Activated CD8-positive, alpha-beta T cell treated with anti-CD3 and anti-CD28 coated beads for 36 hours (primary cell): ENCODE data around the gene ACVRL1. TPM values are rescaled to one million over a fixed set of nuclear protein-coding genes. Genes with fewer than 3 reads are reported as not detected.
A peak's percentile ranks its signal among the peaks of the same experiment; 100 is the strongest.

Source experiments
- ATAC-seq: fragments of 200-7000 bp; cut with Tn5 transposase; one replicate; pipeline ENCODE4 v1.10.0; 2021; ENCODE audit warnings: mild to moderate bottlenecking, moderate library complexity
- CTCF ChIA-PET: fragments of 350-600 bp; sonication (Branson Sonifier 250); formaldehyde crosslinking; loops from one replicate; lab custom pipeline; 2021; ENCODE audit warnings: antibody characterized with exemption; lab: Charles Lee
- POLR2A ChIA-PET: fragments of 350-600 bp; sonication (Branson Sonifier 250); formaldehyde crosslinking; loops from one replicate; lab custom pipeline; 2021; ENCODE audit warnings: antibody characterized with exemption; lab: Charles Lee
- DNase-seq: peaks from one replicate; pipeline ENCODE4 v3.0.0-alpha.2; 2020
- H3K27ac Mint-ChIP-seq: one replicate; pipeline ENCODE4 v1.8.0; 2021; ENCODE audit warnings: mild to moderate bottlenecking, mixed read lengths
- H3K27me3 Mint-ChIP-seq: one replicate; pipeline ENCODE4 v1.8.0; 2021; ENCODE audit warnings: mixed read lengths
- H3K36me3 Mint-ChIP-seq: one replicate; pipeline ENCODE4 v1.8.0; 2021; ENCODE audit warnings: low read depth, mixed read lengths
- H3K4me1 Mint-ChIP-seq: one replicate; pipeline ENCODE4 v1.8.0; 2021; ENCODE audit warnings: low read depth, mixed read lengths
- H3K4me3 Mint-ChIP-seq: one replicate; pipeline ENCODE4 v1.8.0; 2021; ENCODE audit warnings: mild to moderate bottlenecking, moderate library complexity, mixed read lengths
- H3K9me3 Mint-ChIP-seq: one replicate; pipeline ENCODE4 v1.8.0; 2021; ENCODE audit warnings: mixed read lengths
- CTCF ChIP-seq: fragments of 200-600 bp; IDR thresholded peaks from one replicate; pipeline ENCODE4 v1.8.0; 2022; ENCODE audit warnings: antibody characterized with exemption, mild to moderate bottlenecking
- intact Hi-C: fragments of 100-400 bp; cut with micrococcal nuclease; formaldehyde crosslinking; loops from one replicate; pipeline ENCODE4 v1.10.0; 2022
- total RNA-seq, 2 experiments: library from RNA; stranded (reverse); gene quantifications; one replicate each; pipeline ENCODE4 v1.2.3, GENCODE V29; 2021

Gene ACVRL1
- total RNA-seq, 2 experiments from 2014 or later = not detected

GRCh38 chr12:51887476-51888315 is 19.6 kb upstream of the ACVRL1 start, which contains the start of gene ANKRD33:
ANKRD33 (plus strand) TSS chr12:51888103; CDS start chr12:51888187, 84 bp downstream.
- H3K9me3 Mint-ChIP-seq = peaks cover 7% of the 10 kb centered on the region
- H3K4me1 Mint-ChIP-seq = peaks cover 15% of the 10 kb centered on the region
- ATAC-seq = peak; percentile 46
- no peak within 1 kb of the TSS for H3K4me3 Mint-ChIP-seq
- no peak within 1 kb of the TSS for H3K27ac Mint-ChIP-seq
- peaks cover 1% of the 10 kb centered on the region for H3K27me3 Mint-ChIP-seq
- H3K36me3 Mint-ChIP-seq = no peaks in the 10 kb centered on the region
- DNase-seq = peak; percentile 46
- no peak for TF ChIP-seq CTCF
- intact Hi-C loops = no loop called here
- ChIA-PET POLR2A (interaction anchor here (2.0 kb wide), 1 partner anchor 67 kb away, joined by 7 read pairs; no protein-coding TSS in a partner anchor), CTCF (no interaction called here)

- ChIA-PET CTCF (interaction anchor here (1.2 to 2.7 kb wide), 2 partner anchors 35 to 37 kb away, joined by 5 to 9 read pairs; no protein-coding TSS in a partner anchor), POLR2A (no interaction called here)
- TF ChIP-seq CTCF = no peak
- Mint-ChIP-seq H3K27me3 (peaks cover 1% of the 10 kb centered on the region), H3K4me1 (peaks cover 15% of the 10 kb centered on the region), H3K36me3 (no peaks in the 10 kb centered on the region), H3K27ac (no peak overlapping the region), H3K4me3 (no peak overlapping the region), H3K9me3 (peaks cover 7% of the 10 kb centered on the region)
- DNase-seq = no peak
- intact Hi-C loops = no loop called here
- no peak for ATAC-seq
These were observed 18.7 kb upstream of the ACVRL1 start for GRCh38 chr12:51888316-51889215.

DNA sequence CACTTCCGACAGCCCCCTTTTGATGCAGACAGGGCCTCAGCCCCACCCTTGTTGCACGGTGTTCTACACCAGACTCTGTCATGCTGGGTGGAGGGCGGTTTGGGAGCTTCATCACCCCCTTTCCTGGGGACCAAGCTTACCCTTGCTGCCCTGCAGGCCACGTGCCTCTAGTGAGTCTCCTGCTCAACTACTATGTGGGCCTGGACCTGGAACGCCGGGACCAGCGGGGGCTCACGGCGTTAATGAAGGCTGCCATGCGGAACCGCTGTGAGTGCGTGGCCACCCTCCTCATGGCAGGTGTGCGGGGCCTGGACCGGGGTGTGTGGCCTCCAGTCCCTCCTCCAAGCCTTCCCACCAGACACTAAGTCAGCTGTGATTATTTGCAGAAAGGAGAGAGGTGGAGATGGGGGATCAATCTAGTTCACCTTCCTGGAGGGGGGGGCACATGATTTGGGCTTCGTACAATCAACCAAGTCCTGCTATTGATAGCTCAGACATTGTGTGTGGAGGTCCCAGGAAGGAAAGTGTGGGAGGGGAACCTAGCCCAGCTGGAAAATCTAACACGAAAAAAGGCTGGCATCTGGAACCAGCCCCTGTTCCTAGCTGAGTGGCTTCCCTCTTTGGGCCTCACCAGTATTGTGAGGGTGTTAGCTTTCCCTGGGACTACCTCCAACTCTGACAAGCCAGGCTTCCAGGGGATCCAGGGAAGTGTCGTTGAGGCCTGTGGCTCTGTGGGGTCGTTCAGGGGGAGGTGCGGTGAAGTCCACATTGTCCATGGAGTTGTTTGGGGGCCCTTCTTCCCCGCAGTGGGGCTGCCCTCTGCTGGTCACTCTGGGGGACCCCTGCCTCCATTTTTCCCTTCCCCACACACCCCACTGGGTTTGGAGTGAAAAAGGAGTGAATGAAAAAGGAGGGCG is 17.8 kb upstream of the ACVRL1 start:
- Mint-ChIP-seq H3K4me3 (no peak overlapping the region), H3K9me3 (peaks cover 7% of the 10 kb centered on the region), H3K4me1 (peaks cover 15% of the 10 kb centered on the region), H3K27me3 (peaks cover 1% of the 10 kb centered on the region), H3K27ac (no peak overlapping the region), H3K36me3 (no peaks in the 10 kb centered on the region)
- ATAC-seq (no peak), DNase-seq (no peak)
- ChIA-PET CTCF (interaction anchor here (1.2 to 2.7 kb wide), 3 partner anchors 14 to 37 kb away, joined by 3 to 9 read pairs (median 5); no protein-coding TSS in a partner anchor), POLR2A (no interaction called here)
- TF ChIP-seq CTCF = no peak
- intact Hi-C loops = no loop called here

DNA sequence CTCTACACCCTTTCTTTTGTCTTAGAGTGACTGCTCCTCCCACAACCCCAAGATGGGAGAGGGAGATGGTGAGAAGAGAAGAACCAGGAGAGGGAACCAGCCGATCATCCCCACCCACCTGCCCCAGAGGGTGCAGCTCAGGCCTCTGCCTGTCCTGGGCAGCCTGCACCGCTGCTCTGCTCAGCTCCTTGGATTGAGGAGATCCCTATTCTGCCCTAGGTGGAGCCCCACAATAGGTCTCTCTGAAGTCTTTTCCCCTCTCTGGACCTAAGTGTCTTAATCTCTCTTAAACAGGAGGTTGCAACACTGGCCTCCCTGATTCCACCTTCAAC is 17.2 kb upstream of the ACVRL1 start:
- H3K36me3 Mint-ChIP-seq = no peaks in the 10 kb centered on the region
- H3K4me1 Mint-ChIP-seq = peaks cover 13% of the 10 kb centered on the region
- H3K27ac Mint-ChIP-seq = no peak overlapping the region
- intact Hi-C loops = no loop called here
- TF ChIP-seq CTCF = no peak
- H3K9me3 Mint-ChIP-seq = peaks cover 2% of the 10 kb centered on the region
- H3K4me3 Mint-ChIP-seq = no peak overlapping the region
- DNase-seq = no peak
- ATAC-seq = no peak
- POLR2A ChIA-PET = no interaction called here
- H3K27me3 Mint-ChIP-seq = peaks cover 1% of the 10 kb centered on the region
- CTCF ChIA-PET = interaction anchor here (1.5 to 2.7 kb wide), 2 partner anchors 15 to 33 kb away, joined by 3 to 9 read pairs; no protein-coding TSS in a partner anchor
